Nephron (organoid): ENCODE results near the gene MYL12A.

Source experiments
- H3K27ac Mint-ChIP-seq, 3 experiments: 2 replicates each; pipeline ENCODE4 v1.8.0; 2020; ENCODE audit warnings: mixed read lengths in 3 of 3, mild to moderate bottlenecking in 2 of 3, moderate library complexity in 1 of 3
- H3K27me3 Mint-ChIP-seq: 2 replicates; pipeline ENCODE4 v1.8.0; 2021; ENCODE audit warnings: low read depth, mild to moderate bottlenecking, moderate library complexity, mixed read lengths
- H3K36me3 Mint-ChIP-seq: 2 replicates; pipeline ENCODE4 v1.8.0; 2020; ENCODE audit warnings: low read depth, mixed read lengths
- H3K4me1 Mint-ChIP-seq: 2 replicates; pipeline ENCODE4 v1.8.0; 2020; ENCODE audit warnings: mixed read lengths
- H3K4me3 Mint-ChIP-seq, 3 experiments: 2 replicates each; pipeline ENCODE4 v1.8.0; 2020; ENCODE audit warnings: mild to moderate bottlenecking in 3 of 3, mixed read lengths in 3 of 3, moderate library complexity in 2 of 3
- H3K9me3 Mint-ChIP-seq: 2 replicates; pipeline ENCODE4 v1.8.0; 2020; ENCODE audit warnings: mixed read lengths
- CTCF ChIP-seq, 3 experiments: fragments of 200-600 bp; sonication (generic); IDR thresholded peaks; one replicate each; pipeline ENCODE4 v1.5.0; 2021; ENCODE audit warnings: antibody characterized with exemption in 3 of 3; ENCODE audit not compliant: unreplicated experiment in 3 of 3

The MYL12A gene

DNA sequence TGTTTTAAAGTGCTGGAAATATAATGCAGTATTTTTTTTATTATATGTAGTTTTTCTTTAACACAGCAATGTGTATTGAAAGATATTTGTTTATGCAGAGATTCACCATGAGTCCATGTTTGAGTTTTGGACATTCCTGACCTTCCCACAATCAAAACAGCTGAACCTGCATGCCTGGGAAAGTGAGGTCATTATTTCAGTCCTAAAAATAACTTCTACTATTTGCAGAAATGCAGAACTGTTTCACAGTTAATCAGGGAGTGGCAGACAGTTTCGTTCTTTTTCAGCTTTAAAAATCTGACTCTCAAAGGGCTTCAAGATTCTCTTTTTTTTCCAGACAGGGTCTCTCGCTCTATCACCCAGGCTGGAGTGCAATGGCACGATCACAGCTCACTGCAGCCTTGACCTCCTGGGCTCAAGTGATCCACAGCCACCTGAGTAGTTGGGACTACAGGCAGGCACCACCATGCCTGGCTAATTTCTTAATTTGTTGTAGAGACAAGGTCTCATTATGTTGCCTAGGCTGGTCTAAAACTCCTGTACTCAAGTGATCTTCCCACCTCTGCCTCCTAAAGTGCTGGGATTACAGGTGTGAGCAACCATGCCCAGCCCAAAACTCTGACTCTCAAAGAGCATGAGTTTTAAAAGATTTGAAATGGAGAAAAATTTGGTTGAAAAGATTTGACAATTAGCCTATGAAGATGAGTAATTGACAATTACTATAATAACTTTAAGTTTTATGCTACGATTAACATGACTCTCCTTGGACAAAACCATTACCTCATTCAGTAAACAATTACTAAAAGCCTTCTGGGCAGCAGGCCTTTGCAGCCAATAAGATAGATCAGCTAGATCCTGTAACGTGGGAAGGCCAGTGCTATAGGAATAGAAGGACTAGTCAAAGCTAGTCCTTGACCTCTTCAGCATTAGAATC, 9.4 kb downstream of the MYL12A start:
- TF ChIP-seq CTCF (IDR thresholded peaks at IDR 0.05; ENCODE audit: unreplicated experiment in 3 of 3) = no peak
- Mint-ChIP-seq H3K4me3 (peak overlapping the region in 1 of 3 experiments; percentile 51), H3K4me1 (peaks cover 51% of the 10 kb centered on the region), H3K9me3 (no peaks in the 10 kb centered on the region), H3K27me3 (no peaks in the 10 kb centered on the region), H3K36me3 (peaks cover 65% of the 10 kb centered on the region), H3K27ac (peak overlapping the region; percentile 14 to 81 (median 49))

GRCh38 chr18:3257627-3258120, 10.1 kb downstream of the MYL12A start:
- Mint-ChIP-seq H3K27me3 (no peaks in the 10 kb centered on the region), H3K4me1 (peaks cover 50% of the 10 kb centered on the region), H3K9me3 (no peaks in the 10 kb centered on the region), H3K27ac (peak overlapping the region; percentile 14 to 81 (median 49)), H3K36me3 (peaks cover 63% of the 10 kb centered on the region), H3K4me3 (peak overlapping the region in 1 of 3 experiments; percentile 49)
- no peak for TF ChIP-seq CTCF (IDR thresholded peaks at IDR 0.05; ENCODE audit: unreplicated experiment in 3 of 3)

DNA sequence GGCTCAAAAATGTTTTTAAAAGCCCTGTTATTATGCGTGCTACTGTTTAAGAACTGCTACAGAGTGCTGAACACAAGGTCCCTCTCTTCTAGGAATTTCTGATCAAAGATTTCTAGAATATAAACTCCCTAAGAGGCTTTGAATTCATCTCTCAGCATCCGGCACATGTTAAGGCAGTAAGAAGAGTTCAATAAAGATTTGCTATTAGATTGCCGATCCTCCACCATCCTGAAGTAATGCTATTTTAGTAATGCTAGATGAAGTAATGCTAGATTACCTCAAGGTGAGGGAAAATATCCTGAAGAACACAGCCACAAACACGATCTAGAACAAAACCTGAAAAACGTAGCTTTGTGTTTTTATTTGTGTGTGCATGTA, 13.4 kb downstream of the MYL12A start:
- no peaks in the 10 kb centered on the region for H3K9me3 Mint-ChIP-seq
- no peak for TF ChIP-seq CTCF (IDR thresholded peaks at IDR 0.05; ENCODE audit: unreplicated experiment in 3 of 3)
- H3K36me3 Mint-ChIP-seq = peaks cover 33% of the 10 kb centered on the region

GRCh38 chr18:3261373-3262233, 14.0 kb downstream of the MYL12A start, which contains the start of gene MYL12B:
Gene MYL12B (plus strand): TSS chr18:3262133. CDS start chr18:3272899, 10,766 bp downstream.
- Mint-ChIP-seq H3K27ac (peak within 1 kb of the TSS; percentile 100), H3K4me1 (peaks cover 54% of the 10 kb centered on the region), H3K9me3 (no peaks in the 10 kb centered on the region), H3K36me3 (peaks cover 27% of the 10 kb centered on the region), H3K4me3 (peak within 1 kb of the TSS; percentile 88 to 99 (median 98)), H3K27me3 (no peaks in the 10 kb centered on the region)
- no peak for TF ChIP-seq CTCF (IDR thresholded peaks at IDR 0.05; ENCODE audit: unreplicated experiment in 3 of 3)

More for the DNA sequence above, 13.4 kb downstream of the MYL12A start:
- Mint-ChIP-seq H3K4me1 (peaks cover 60% of the 10 kb centered on the region), H3K4me3 (peak overlapping the region; percentile 88 to 99 (median 98)), H3K27me3 (no peaks in the 10 kb centered on the region), H3K27ac (peak overlapping the region; percentile 100)

- Mint-ChIP-seq H3K4me3 (peak overlapping the region; percentile 88 to 99 (median 98)), H3K36me3 (peaks cover 19% of the 10 kb centered on the region), H3K27me3 (no peaks in the 10 kb centered on the region), H3K4me1 (peaks cover 47% of the 10 kb centered on the region), H3K9me3 (no peaks in the 10 kb centered on the region), H3K27ac (peak overlapping the region; percentile 100)
- TF ChIP-seq CTCF (IDR thresholded peaks at IDR 0.05; ENCODE audit: unreplicated experiment in 3 of 3) = no peak
These were observed 14.9 kb downstream of the MYL12A start for GRCh38 chr18:3262234-3263131.
